ENCODE measurements around the gene SNX25.
"Not testable (repeated sequence)": the region's sequence is repeated elsewhere in the genome, so short reads cannot be mapped to it uniquely, and the experiment has no call there.

SNX25 gene

DNA sequence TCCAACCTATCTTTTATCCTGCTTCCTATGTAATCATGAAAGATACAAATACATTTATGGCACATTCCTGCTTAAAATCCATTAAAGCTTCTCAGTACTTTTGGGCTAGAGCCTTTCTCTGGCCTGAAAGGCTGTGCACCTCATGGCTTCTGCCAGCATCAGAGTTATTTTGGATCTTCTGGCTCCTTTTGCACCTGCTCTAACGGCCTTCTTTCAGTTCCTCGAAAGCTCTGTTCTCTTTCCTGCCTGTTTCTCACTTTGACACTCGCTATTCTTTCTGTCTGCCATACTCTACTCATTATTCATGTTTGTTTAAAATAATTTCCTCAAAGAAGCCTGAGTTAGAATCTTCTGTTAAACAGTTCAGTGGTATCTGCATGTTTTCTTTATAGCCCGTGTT is 100.4 kb downstream of the SNX25 start:
- DNase-seq: no peak

DNA sequence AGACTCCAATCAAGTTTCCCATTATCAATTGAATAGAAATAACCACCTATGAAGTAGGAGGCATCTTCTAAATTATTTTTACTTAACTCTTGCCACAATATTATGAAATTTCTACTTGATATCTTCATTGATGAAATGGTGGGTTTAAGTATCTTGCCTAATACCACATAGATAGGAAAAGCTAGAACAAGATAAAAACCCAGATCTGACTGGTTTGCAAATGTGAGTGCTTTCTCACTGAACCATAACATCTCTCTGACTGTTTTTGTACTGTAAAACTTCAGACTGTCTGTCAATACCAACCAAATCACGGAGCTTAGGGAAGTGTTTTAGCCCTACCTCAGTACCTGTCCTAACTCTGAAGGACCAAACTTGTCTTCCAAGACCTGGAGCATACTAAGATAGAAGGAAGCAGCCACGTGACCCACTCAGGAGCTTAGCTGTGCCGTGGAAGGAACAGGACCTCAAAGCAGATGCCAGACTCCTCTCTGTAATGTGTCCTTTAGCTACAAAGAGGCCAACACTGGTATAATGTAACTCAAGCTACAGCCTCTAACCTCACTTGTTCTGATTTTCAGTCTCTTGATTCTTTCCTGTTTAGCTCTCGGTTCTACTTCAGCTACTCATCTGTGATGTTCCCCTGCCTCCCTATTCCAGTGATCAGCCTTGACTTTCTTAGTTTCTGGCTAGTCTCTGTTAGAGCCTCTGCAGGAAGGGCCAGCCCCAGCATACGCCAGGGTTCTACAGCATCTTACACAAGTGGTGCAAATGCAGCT is 101.9 kb downstream of the SNX25 start:
- DNase-seq: no peak

DNA sequence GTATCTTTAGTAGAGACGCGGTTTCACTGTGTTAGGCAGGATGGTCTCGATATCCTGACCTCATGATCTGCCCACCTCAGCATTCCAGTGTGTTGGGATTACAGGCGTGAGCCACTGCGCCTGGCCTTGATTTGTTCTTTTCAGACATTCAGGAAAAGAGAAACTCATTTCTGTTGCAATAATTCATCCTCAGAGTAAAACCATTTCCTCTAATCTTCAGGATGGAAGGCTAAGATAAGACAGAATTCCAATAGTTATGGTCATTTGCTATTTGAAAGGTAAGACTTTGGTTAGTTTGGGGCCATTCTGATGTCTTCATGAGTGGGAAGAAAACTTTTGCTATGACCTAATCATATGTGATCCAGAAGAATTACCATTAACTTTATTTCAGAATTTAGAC is 103.3 kb downstream of the SNX25 start:
- DNase-seq: no peak

DNA sequence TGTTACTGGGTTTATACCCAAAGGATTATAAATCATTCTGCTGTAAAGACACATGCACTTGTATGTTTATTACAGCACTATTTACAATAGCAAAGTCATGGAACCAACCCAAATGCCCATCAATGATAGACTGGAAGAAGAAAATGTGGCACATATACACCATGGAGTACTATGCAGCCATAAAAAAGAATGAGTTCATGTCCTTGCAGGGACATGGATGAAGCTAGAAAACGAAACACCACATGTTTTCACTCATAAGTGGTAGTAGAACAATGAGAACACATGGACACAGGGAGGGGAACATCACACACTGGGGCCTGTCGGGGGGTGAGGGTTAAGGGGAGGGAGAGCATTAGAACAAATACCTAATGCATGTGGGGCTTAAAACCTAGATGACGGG is 108.1 kb downstream of the SNX25 start:
- not testable (repeated sequence) for DNase-seq

DNA sequence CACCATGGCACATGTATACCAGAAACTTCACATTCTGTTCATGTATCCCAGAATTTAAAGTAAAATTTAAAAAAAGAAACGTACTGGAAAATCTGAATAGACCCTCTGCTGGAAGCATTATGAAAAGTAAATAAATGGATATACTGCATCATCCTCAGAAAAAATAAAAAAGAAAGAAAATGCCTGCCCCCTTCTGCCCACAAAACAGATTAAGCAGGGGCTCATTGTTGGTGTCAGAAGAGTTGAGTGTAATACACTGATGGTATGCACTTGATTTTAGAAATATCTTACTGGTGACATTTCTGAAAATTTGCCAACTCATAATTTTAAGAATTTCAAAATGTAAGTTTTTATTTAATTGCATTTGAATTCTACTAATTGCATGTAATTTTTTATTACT is 108.5 kb downstream of the SNX25 start:
- no peak for DNase-seq

DNA sequence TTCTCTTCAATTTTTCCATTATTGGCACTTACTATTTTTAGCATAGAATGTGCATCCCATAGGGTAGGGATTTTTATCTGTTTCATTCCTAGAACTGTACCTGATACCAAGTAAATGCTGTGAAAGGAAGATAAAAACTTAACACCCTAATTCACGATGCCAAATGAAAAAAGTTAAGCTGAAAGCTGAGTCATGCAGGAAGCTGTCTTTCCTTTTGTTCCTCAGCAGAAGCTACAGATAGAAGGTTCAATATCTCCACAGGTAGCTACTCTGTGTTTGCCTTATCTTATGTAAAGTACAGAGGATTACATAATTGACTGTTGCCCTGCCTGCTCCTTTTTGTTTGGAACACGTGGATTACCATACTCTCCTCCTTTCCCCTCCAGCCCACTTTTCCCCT is 109.3 kb downstream of the SNX25 start:
- no peak for DNase-seq

DNA sequence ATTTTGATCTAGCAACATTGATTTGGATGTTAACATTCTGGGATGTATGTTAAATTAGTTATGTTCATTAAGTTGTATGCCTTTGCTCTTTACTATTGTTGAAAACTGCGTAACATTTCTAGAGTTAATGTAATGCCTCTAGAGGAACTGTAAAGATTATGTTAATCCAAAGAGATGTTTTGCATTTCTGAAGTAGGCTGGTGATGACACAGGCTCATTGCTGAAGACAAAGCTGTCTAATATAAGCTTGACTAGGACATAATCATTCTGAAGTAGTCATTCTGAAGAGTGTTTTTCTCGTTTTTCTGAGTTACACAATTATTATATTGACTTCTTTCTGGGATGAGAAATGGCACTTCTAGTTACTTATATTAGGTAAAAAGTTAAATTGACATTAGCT is 113.4 kb downstream of the SNX25 start:
- no peak for DNase-seq

DNA sequence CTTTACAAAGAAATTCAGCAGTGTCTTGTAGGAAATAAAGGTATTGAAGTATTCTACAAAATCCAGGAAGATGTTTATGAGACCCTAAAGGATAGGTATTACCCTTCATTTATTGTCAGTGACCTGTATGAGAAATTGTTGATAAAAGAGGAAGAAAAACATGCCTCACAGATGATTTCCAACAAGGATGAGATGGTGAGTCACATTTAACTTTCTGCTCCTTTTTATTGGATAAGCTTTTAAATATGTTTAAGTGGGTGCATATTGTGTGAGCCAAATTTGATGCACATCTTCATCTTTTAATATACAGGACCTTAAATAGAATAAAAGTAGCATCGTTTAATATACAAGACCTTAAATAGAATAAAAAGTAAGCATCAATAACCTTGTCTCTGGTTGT is 114.2 kb downstream of the SNX25 start:
- no peak for DNase-seq

DNA sequence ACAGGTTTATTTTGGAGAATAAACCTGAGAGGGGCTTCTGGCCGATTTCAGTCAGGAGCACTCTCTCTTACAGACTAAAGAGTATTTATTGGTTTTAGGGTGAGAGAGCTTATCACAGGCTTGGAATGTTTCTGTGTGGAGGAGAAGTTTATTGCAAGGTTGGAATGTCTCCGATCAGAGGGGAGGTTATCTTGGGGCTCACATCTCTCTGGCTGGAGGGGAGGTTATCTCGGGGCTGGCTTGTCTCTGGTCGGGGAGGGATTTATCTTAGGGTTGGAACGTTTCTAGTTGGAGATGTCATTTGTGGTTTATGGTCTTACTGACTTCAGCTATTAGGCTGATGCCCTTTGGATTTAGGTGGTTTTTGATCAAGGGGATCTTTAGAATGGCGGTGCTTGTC is 115.0 kb downstream of the SNX25 start:
- not testable (repeated sequence) for DNase-seq

DNA sequence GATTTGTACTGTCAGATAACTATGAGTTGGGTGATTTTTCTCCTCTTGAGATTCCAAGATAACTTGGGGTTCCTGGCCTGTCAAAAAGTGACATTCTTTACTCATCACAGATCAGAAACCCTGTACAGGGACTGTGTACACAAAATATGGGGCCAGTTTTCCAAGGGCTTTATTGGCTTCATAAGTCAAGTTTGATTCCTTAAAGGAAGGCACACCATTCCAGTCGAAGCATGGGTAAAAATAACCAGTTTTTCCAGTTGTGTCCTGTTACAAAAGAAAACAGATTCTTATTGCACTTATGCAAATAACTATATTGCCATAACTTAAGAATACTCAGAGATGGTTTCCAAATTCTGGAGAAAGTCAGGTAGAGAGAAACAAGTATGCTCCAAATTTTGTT is 116.3 kb downstream of the SNX25 start:
- not testable (repeated sequence) for DNase-seq

DNA sequence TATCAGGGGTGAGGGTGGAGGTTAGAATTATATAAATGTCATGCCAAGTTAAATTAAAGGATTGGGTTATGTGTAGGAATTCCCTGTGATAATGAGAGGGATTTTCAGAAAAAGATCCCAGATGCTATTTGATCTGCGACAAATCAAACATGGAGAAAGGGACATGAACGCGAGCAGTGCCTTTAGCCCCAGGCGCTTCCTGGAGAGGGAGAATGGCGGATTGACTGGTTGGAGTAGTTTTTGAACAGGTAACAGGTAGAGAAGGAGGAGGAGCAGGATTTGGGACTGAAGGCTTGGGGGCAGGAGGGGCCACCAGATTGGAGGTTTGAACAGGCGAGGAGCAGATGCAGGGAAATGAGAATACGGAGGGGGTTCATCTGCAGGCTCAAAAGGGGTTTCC is 119.2 kb downstream of the SNX25 start:
- DNase-seq: no peak

DNA sequence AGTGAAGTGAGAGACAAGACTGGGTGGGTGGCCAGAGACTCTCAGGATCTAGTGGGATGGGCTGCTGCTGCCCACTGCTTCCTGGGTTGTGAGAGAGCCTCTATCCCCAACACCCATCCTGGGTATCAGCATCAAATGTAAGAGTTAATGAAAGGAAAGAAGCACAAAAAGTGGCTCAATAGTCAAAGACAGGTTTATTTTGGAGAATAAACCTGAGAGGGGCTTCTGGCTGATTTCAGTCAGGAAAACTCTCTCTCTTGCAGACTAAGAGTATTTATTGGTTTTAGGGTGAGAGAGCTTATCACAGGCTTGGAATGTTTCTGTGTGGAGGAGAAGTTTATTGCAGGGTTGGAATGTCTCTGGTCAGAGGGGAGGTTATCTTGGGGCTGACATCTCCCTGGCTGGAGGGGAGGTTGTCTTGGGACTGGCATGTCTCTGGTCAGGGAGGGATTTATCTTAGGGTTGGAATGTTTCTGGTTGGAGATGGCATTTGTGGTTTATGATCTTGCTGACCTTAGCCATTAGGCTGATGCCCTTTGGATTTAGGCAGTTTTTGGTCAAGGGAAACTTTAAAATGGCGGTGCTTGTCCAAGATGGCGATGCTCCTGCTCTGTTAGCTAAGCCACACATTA is 120.6 kb downstream of the SNX25 start:
- not testable (repeated sequence) for DNase-seq

DNA sequence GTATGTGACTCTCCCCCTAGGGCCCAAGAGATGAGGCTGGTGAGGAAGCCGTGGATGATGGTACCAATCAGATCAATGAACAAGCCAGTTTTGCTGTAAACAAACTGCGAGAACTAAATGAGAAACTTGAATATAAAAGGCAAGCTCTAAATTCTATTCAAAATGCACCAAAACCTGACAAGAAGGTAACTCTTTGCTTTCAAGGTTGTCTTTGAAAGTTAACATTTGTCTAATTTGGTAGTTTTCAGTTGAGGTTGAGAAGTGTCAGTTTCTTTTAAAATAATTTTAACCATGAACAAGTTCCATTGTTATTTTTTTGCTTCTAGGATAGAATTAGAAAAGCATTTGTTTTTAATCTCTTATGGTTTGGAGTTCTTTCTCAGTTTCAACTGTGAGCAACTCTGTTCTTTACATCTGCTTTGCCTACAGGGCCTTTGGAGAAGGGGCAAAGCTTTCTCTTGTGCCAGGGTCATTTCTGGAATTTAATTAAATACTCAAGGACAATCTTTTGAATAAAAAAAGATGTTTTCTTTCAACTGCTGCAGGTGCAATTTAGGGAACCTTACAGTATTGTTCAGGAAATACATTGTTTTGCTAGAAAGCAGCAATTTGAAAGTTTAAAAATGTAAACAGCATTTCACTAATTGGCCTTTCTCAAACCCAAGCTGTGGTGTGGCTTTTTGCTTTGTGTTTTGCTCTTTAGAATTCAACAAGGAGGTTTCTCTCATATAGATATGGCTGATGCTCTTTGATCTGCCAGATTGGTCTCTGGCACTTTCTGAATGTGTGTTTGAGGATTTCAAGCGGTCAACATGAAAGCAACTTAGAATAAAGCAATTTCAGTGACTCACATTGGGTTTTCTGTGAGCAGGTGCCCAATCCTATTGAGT is 123.4 kb downstream of the SNX25 start:
- no peak for DNase-seq

DNA sequence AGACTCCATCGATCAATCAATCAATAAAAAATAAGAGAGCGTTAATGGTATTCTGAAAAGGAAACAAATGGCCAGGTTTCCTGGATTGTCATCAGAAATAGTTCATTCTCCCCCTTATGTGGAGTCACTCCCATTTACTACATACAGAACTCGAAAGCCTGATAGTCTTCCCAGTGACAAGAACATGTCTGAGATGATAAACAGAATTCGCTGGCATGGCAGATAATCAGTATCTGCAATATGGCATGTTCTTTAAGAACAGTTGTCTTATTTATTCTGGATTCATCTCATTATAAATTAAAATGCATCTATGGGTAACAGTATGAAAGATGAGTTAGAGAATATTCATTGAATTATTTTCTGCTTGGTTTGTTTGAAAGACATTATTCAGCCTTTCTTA is 124.9 kb downstream of the SNX25 start:
- DNase-seq: no peak

DNA sequence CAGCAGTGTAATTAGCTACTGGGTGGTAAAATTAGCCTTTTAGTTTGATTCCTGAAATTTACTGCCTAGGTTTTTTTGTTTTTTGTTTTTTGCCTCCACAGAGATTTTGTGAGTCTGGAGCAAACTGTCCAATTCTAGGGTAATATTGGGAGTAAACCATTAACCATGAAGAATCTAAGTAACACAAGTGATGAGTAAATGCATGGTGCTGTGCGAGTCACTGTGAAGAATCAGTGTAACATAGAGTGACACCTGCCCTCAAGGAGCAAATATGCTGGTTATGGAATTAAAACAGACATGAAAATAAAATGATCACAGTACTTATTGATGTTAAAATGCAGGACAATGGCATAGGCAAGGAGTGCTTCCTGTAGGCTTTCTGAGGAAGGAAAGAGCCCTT is 126.2 kb downstream of the SNX25 start:
- no peak for DNase-seq

DNA sequence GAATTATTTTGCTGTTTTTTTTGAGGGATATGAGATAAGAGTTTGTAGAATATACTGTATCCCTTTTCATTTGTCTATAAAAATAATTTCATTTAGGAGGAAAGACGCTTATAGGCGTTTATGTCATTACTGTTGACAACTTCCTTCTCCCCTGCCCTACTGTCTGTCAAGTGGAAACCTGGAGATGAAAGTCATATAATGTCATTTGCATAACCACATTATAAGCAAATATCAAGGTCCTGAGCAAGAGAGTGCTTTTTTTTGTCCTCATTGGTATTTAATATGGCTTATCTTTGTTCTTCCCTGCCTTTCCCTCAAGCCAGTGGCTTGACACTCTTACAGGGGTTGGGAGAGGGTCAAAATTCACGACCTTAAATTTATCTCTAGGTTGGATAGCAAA is 130.5 kb downstream of the SNX25 start:
- no peak for DNase-seq

DNA sequence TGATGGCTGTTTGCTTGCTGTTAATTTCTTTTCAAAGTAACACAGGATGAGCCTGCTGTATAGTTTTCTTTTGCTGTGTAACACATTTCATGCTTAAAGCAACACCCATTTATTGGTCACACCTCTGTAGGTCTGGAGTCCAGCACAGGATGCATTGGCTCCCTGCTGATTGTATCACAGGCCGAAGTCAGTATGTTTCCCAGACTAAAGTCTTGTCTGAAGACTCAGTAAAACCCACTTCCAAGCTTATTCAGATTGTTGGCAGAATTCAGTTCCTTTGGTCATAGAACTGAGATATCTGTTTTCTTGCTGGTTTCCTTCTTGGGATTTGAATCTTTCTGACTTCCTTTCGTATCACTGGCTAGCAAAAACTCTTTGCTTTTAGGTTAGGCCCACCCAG is 132.0 kb downstream of the SNX25 start:
- no peak for DNase-seq

DNA sequence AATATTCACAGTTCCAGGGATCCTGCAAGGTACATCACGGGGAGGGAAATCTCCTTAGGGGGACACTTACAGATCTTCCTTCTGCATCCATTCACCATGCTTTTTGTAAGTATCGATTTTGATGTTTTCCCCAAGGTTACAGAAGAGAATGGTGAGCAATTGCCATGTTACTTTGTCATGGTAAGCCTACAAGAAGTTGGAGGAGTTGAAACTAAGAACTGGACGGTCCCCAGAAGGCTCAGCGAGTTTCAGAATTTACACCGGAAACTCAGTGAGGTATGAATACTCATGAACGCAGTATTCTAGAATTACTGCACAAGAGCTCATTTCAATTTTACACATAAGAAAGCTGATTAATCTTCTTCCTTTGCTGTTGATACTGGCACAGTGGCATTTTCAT is 132.4 kb downstream of the SNX25 start:
- no peak for DNase-seq

DNA sequence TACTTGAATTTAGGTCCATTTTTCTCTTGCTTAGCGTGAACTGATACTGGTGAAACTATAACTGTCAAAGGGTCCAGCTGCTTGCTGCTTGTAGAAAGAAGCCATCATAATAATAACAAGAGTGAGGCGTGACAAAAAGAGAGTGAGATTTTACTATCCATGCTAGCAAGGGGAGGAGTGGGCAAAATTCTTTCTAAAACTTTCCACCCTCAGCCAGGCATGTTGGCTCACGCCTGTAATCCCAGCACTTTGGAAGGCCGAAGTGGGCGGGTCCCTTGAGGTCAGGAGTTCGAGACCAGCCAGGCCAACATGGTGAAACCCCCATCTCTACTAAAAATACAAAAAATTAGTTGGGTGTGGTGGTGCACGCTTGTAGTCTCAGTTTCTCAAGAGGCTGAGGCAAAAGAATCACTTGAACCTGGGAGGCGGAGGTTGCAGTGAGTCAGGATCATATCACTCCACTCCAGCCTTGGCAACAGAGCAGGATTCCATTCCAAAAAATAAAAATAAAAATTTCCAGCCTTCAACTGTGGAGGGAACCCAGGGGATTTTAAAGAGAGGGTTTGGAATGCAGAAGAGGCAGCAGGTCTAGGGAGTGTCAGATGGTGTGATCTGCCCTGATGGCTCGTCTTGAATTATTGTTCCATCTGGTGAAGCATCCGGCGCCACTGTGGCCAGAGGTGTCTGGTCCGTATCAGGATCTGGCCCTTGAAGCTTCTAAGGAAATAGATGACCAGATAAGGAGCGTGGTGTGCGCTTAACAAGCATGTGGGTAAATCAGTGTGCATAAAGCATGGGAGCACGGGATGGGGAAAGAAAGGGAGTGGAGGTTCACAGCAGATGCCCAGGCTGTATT is 134.6 kb downstream of the SNX25 start:
- DNase-seq: peak; percentile 10

DNA sequence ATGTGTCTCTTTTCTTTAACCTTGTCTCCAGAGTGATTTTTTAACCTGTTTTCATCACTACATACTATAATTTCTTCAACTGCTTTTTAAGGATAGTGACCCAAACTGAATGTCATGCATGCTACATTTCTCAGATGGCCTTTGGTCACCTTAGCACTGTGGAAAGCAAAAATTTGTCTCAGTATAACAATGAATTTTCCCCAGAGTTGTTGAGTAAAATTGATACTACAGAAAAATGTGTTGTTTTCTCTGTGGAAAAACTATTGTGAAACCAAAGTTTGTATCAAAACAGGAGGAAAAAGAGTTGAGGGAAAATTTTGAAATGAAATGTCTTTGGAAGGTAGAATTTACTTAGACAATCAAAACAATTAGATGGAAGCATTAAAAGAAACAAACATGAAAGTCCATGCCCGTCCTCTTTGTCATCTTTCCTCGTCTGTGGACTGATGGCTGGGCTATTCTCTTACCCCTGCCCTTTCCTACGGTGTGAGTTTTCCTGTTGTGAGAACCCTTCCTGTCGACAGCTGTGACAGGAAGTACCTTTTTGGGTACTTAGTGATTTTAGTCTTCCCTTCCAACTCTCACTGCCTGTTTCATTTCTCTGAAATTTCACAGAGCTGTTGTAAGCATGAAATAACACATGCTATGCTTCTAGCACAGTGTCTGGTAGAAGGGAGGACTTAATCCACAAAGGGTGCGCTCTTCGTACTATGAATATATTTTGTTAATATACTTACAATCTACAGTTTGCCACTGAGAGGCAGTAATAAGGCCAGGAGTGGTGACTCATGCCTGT is 135.5 kb downstream of the SNX25 start:
- no peak for DNase-seq

DNA sequence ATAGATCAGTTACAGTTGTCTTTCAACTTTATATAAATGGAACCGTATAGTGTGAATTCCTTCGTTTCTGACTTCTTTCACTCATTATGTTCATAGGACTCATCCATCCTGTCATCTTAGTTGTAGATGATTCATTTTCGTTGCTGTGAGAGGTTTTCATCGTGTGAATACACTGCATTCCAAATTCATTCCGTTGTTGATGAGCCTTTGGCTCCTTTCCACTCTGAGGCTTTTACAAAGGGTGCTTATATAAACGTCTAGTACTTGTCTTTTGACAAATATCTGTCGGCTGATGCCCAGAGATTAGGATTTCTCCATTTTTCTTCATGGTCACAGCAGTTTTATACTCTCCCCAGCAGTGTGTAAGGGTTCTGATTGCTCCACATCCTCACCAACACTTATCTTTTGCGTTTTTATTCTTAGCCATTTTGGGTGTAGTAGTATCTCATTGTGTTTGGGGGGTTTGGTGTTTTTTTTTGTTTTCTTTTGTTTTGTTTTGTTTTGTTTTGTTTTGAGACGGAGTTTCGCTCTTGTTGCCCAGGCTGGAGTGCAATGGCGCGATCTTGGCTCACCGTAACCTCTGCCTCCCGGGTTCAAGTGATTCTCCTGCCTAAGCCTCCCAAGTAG is 137.7 kb downstream of the SNX25 start:
- DNase-seq: no peak

DNA sequence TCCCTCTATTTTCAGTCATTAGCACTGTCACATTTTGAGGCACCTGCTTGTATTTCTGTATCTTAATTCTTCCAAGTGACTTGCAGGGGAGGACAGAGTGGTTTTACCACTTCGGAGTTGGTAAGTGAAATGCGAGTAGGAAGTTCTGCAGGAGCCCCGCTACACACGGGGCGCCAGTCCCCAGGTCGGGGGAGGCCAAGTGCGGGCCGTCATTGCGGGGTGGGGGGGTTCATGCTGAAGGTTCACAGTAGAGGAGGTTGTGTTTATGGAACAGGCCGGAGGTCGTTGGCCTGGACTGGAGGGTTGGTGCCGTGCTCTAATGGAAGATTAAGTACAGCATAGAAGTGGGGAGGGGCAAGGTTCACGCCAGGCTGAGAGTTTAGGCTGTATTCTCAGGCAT is 142.3 kb downstream of the SNX25 start:
- DNase-seq: no peak

Measured in NCI-H1694 (cell line).